Activated CD8-positive, alpha-beta T cell treated with anti-CD3 and anti-CD28 coated beads, Interleukin-2, amount 10 ng/mL, durations not matched to agents 7 days and 5 days (primary cell): ENCODE measurements around the gene DFFA. TPM values are rescaled to one million over a fixed set of nuclear protein-coding genes. Genes with fewer than 3 reads are reported as not detected.

ENCODE experiments used
- ATAC-seq: fragments of 150-1000 bp; cut with Tn5 transposase; one replicate; pipeline ENCODE4 v1.10.0; 2021; ENCODE audit warnings: moderate library complexity
- CTCF ChIA-PET: fragments of 350-600 bp; sonication (Branson Sonifier 250); formaldehyde crosslinking; loops from one replicate; lab custom pipeline; 2021; ENCODE audit warnings: antibody characterized with exemption; lab: Charles Lee
- POLR2A ChIA-PET: fragments of 350-600 bp; sonication (Branson Sonifier 250); formaldehyde crosslinking; loops from one replicate; lab custom pipeline; 2021; ENCODE audit warnings: antibody characterized with exemption; lab: Charles Lee
- DNase-seq: peaks from one replicate; pipeline ENCODE4 v3.0.0-alpha.2; 2020
- H3K27ac Mint-ChIP-seq: one replicate; pipeline ENCODE4 v1.8.0; 2021; ENCODE audit warnings: mild to moderate bottlenecking, mixed read lengths
- H3K27me3 Mint-ChIP-seq: one replicate; pipeline ENCODE4 v1.8.0; 2021; ENCODE audit warnings: low read depth, mixed read lengths
- H3K36me3 Mint-ChIP-seq: one replicate; pipeline ENCODE4 v1.8.0; 2021; ENCODE audit warnings: low read depth, mixed read lengths
- H3K4me1 Mint-ChIP-seq: one replicate; pipeline ENCODE4 v1.8.0; 2021; ENCODE audit warnings: low read depth, mixed read lengths
- H3K4me3 Mint-ChIP-seq: one replicate; pipeline ENCODE4 v1.8.0; 2021; ENCODE audit warnings: mild to moderate bottlenecking, mixed read lengths
- H3K9me3 Mint-ChIP-seq: one replicate; pipeline ENCODE4 v1.8.0; 2022; ENCODE audit warnings: mixed read lengths; ENCODE audit not compliant: insufficient read depth
- total RNA-seq, 2 experiments: library from RNA; stranded (reverse); gene quantifications; one replicate each; pipeline ENCODE4 v1.2.3, GENCODE V29; 2021

The DFFA gene
- total RNA-seq, 2 experiments from 2014 or later, result 38.7 to 39.5 TPM

- DNase-seq, result no peak
- CTCF ChIA-PET, result interaction anchor here (0.6 to 2.6 kb wide), 4 partner anchors 9 to 294 kb away, joined by 3 to 30 read pairs (median 3); partner anchors contain the start of gene KIF1B
- Mint-ChIP-seq H3K4me1 (peaks cover 36% of the 10 kb centered on the region), H3K4me3 (no peak overlapping the region), H3K27ac (no peak overlapping the region), H3K36me3 (peaks cover 4% of the 10 kb centered on the region), H3K27me3 (no peaks in the 10 kb centered on the region), H3K9me3 (no peaks in the 10 kb centered on the region)
- POLR2A ChIA-PET, result interaction anchor here (1.7 kb wide), 1 partner anchor 9 kb away, joined by 3 read pairs; no protein-coding TSS in a partner anchor
- no peak for ATAC-seq
Observed at GRCh38 chr1:10504249-10504648, 31.9 kb upstream of the DFFA start.

DNA sequence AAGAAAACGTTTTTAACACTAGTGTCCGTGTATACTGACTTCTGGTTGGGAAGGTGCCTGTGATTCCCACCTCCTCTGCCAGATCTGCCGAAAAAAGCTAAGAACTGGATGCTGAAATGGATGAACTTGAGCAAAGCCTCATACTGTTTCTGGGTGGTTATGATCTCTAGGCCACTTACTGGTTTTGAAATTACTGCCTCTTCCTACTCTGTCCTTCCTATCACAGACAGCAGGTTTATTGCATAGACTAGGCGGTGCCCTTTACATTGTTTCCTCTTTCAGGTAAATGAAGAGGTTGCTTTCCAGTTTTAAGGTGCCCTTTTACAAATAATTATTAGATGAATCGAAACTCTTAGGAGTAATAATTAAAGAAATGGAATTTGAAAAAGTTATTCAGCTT lies 29.9 kb upstream of the DFFA start:
- ATAC-seq, result no peak
- no peak for DNase-seq
- Mint-ChIP-seq H3K9me3 (no peaks in the 10 kb centered on the region), H3K4me3 (no peak overlapping the region), H3K27me3 (no peaks in the 10 kb centered on the region), H3K27ac (no peak overlapping the region), H3K4me1 (peaks cover 36% of the 10 kb centered on the region), H3K36me3 (peaks cover 6% of the 10 kb centered on the region)
- ChIA-PET POLR2A (no interaction called here), CTCF (interaction anchor here (1.0 to 2.6 kb wide), 2 partner anchors 7 to 12 kb away, joined by 3 to 30 read pairs; no protein-coding TSS in a partner anchor)

DNA sequence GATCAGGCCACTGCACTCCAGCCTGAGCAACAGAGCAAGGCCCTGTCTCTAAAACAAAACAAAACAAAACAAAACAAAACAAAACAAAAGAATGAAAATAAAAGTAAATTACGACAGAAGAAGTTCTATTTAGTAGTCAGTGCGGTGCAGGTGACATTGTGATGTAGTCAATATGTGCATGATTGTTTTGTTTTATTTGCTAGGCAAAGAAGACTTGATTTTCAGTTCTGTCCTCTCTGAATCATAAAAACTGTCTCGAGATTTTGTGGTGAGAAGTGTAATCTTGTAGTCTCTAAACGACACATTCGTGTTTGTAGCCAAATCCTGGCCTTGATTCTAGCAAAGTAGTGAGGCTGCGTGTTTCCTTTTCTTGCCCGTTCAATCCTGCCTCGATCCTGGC lies 25.9 kb upstream of the DFFA start:
- POLR2A ChIA-PET, result no interaction called here
- Mint-ChIP-seq H3K9me3 (no peaks in the 10 kb centered on the region), H3K36me3 (peaks cover 17% of the 10 kb centered on the region), H3K4me1 (peaks cover 60% of the 10 kb centered on the region), H3K27me3 (no peaks in the 10 kb centered on the region), H3K4me3 (no peak overlapping the region), H3K27ac (peak overlapping the region; percentile 39)
- CTCF ChIA-PET, result interaction anchor here (0.7 to 9.2 kb wide), 2 partner anchors 12 to 192 kb away, joined by 3 to 228 read pairs; no protein-coding TSS in a partner anchor
- ATAC-seq (no peak), DNase-seq (no peak)

GRCh38 chr1:10497109-10497508 lies 24.8 kb upstream of the DFFA start:
- DNase-seq (no peak), ATAC-seq (no peak)
- Mint-ChIP-seq H3K36me3 (peaks cover 17% of the 10 kb centered on the region), H3K4me3 (no peak overlapping the region), H3K9me3 (no peaks in the 10 kb centered on the region), H3K4me1 (peaks cover 59% of the 10 kb centered on the region), H3K27ac (peak overlapping the region; percentile 57), H3K27me3 (no peaks in the 10 kb centered on the region)
- ChIA-PET CTCF (interaction anchor here (1.3 to 9.2 kb wide), 4 partner anchors 13 to 369 kb away, joined by 4 to 228 read pairs (median 68); partner anchors contain the start of gene CENPS), POLR2A (no interaction called here)

DNA sequence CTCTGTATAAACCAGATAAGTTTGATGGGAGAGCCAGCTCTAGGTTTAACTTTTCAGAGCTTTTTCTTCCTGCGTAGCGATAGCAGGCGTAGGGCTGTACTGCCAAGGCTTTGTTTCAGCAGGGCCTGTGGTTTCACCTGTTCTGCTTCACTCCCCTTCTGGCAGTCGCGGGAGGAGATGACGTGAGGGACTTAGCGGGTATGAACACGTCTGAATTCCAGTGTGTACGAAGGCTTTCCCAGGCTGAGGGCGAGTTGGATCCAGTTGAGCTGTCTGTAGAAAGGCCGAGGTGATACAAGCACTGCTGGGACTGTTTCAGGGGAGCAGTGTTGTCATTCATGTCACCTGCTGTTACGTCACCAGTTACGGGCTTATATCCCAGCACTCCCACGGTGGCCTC lies 23.6 kb upstream of the DFFA start:
- peak overlapping the region; percentile 73 for H3K4me3 Mint-ChIP-seq
- no peaks in the 10 kb centered on the region for H3K27me3 Mint-ChIP-seq
- CTCF ChIA-PET, result interaction anchor here (1.0 to 9.2 kb wide), 10 partner anchors 8 to 1154 kb away, joined by 3 to 228 read pairs (median 8); partner anchors contain the start of genes CENPS and PGD
- peak overlapping the region; percentile 88 for H3K27ac Mint-ChIP-seq
- H3K36me3 Mint-ChIP-seq, result peaks cover 17% of the 10 kb centered on the region
- DNase-seq, result peak; percentile 47
- H3K4me1 Mint-ChIP-seq, result peaks cover 54% of the 10 kb centered on the region
- no peaks in the 10 kb centered on the region for H3K9me3 Mint-ChIP-seq
- POLR2A ChIA-PET, result interaction anchor here (0.6 to 1.4 kb wide), 2 partner anchors 11 to 297 kb away, joined by 3 to 5 read pairs; no protein-coding TSS in a partner anchor
- ATAC-seq, result peak; percentile 30

GRCh38 chr1:10495475-10495817 lies 23.1 kb upstream of the DFFA start:
- CTCF ChIA-PET, result interaction anchor here (0.6 to 9.2 kb wide), 48 partner anchors 8 to 1155 kb away, joined by 3 to 228 read pairs (median 5); partner anchors contain the start of genes CENPS, DFFA, KIF1B and PEX14
- DNase-seq (no peak), ATAC-seq (no peak)
- Mint-ChIP-seq H3K36me3 (peaks cover 17% of the 10 kb centered on the region), H3K4me1 (peaks cover 54% of the 10 kb centered on the region), H3K27ac (peak overlapping the region; percentile 88), H3K4me3 (peak overlapping the region; percentile 73), H3K27me3 (no peaks in the 10 kb centered on the region), H3K9me3 (no peaks in the 10 kb centered on the region)
- POLR2A ChIA-PET, result interaction anchor here (0.6 to 2.7 kb wide), 6 partner anchors 8 to 297 kb away, joined by 3 to 14 read pairs (median 6); partner anchors contain the start of gene CENPS

- peaks cover 55% of the 10 kb centered on the region for H3K4me1 Mint-ChIP-seq
- ChIA-PET POLR2A (interaction anchor here (1.0 to 2.7 kb wide), 7 partner anchors 9 to 66 kb away, joined by 3 to 14 read pairs (median 5); partner anchors contain the start of genes CENPS and DFFA), CTCF (interaction anchor here (0.6 to 9.2 kb wide), 58 partner anchors 9 to 1155 kb away, joined by 3 to 228 read pairs (median 5); partner anchors contain the start of genes CASZ1, CENPS, DFFA and KIF1B)
- DNase-seq, result peak; percentile 89
- no peaks in the 10 kb centered on the region for H3K27me3 Mint-ChIP-seq
- ATAC-seq, result peak; percentile 82
- H3K27ac Mint-ChIP-seq, result peak overlapping the region; percentile 88
- H3K36me3 Mint-ChIP-seq, result peaks cover 17% of the 10 kb centered on the region
- no peaks in the 10 kb centered on the region for H3K9me3 Mint-ChIP-seq
- peak overlapping the region; percentile 73 for H3K4me3 Mint-ChIP-seq
Observed at GRCh38 chr1:10494754-10495474, 22.6 kb upstream of the DFFA start.

- POLR2A ChIA-PET, result interaction anchor here (1.0 to 2.7 kb wide), 6 partner anchors 9 to 66 kb away, joined by 3 to 14 read pairs (median 6); partner anchors contain the start of genes CENPS and DFFA
- H3K27me3 Mint-ChIP-seq, result no peaks in the 10 kb centered on the region
- no peaks in the 10 kb centered on the region for H3K9me3 Mint-ChIP-seq
- CTCF ChIA-PET, result interaction anchor here (0.7 to 9.2 kb wide), 39 partner anchors 9 to 543 kb away, joined by 3 to 228 read pairs (median 6); partner anchors contain the start of genes CASZ1, CENPS, DFFA and KIF1B
- no peak overlapping the region for H3K4me3 Mint-ChIP-seq
- no peak for ATAC-seq
- H3K4me1 Mint-ChIP-seq, result peaks cover 57% of the 10 kb centered on the region
- H3K27ac Mint-ChIP-seq, result peak overlapping the region; percentile 88
- DNase-seq, result no peak
- H3K36me3 Mint-ChIP-seq, result peaks cover 17% of the 10 kb centered on the region
Observed at GRCh38 chr1:10494418-10494753, 22.1 kb upstream of the DFFA start.

DNA sequence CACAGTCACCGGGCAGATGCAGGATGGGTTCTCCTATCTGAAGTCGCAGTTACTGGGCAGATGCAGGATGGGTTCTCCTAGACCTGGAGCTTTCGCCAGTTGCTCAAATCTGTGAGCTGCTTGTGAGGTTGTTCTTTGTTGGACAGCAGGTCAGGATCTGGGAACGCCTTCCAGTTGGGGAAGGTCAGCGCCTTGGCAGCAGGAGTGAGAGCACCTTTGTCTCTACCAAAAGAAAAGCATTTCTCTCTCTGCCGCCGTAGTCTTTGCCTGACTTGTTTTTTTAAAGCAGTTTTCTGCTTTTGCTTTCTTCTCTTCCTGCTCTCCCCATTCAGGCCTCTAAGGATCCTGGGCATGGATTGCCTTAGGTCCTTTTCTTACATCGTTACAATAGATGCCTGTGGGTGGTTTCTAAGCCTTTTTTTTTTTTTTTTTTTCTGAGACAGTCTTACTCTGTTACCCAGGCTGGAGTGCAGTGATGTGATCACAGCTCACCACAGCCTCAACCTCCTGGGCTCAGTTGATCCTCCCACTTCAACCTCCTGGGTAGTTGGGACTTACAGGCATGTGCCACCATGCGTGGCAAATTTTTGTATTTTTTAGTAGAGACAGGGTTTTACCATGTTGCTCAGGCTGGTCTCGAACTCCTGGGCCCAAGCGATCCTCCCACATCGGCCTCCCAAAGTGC lies 18.1 kb upstream of the DFFA start:
- ChIA-PET CTCF (interaction anchor here (2.1 to 8.7 kb wide), 3 partner anchors 13 to 281 kb away, joined by 7 to 127 read pairs (median 9); partner anchors contain the start of genes CENPS and KIF1B), POLR2A (no interaction called here)
- Mint-ChIP-seq H3K9me3 (no peaks in the 10 kb centered on the region), H3K27ac (no peak overlapping the region), H3K36me3 (peaks cover 10% of the 10 kb centered on the region), H3K27me3 (no peaks in the 10 kb centered on the region), H3K4me3 (no peak overlapping the region), H3K4me1 (peaks cover 28% of the 10 kb centered on the region)
- no peak for ATAC-seq
- DNase-seq, result no peak

GRCh38 chr1:10489291-10490055 lies 17.1 kb upstream of the DFFA start:
- DNase-seq (no peak), ATAC-seq (no peak)
- CTCF ChIA-PET, result interaction anchor here (1.4 to 8.7 kb wide), 2 partner anchors 60 to 112 kb away, joined by 3 to 127 read pairs; partner anchors contain the start of gene CENPS
- POLR2A ChIA-PET, result no interaction called here
- H3K9me3 Mint-ChIP-seq, result no peaks in the 10 kb centered on the region
- H3K36me3 Mint-ChIP-seq, result peaks cover 7% of the 10 kb centered on the region
- no peak overlapping the region for H3K4me3 Mint-ChIP-seq
- H3K27me3 Mint-ChIP-seq, result no peaks in the 10 kb centered on the region
- H3K27ac Mint-ChIP-seq, result no peak overlapping the region
- peaks cover 18% of the 10 kb centered on the region for H3K4me1 Mint-ChIP-seq
